NCI-H2081 (cell line): ENCODE measurements around the gene ERMARD.

Experiments
- DNase-seq, 2 experiments: peaks; one replicate each; lab custom pipeline; 2025; lab: John Stamatoyannopoulos, UW

The ERMARD gene

GRCh38 chr6:169825558-169826225 is 74.3 kb downstream of the ERMARD start:
- no peak for DNase-seq

GRCh38 chr6:169826697-169827096 is 75.3 kb downstream of the ERMARD start:
- DNase-seq = no peak

GRCh38 chr6:169827290-169827717 is 75.9 kb downstream of the ERMARD start:
- no peak for DNase-seq

GRCh38 chr6:169828176-169828575 is 76.8 kb downstream of the ERMARD start:
- no peak for DNase-seq

- no peak for DNase-seq
Measured at GRCh38 chr6:169829786-169830185, 78.4 kb downstream of the ERMARD start.

- no peak for DNase-seq
Measured at GRCh38 chr6:169830876-169831275, 79.5 kb downstream of the ERMARD start.
